NB4 (cell line): Measurements from ENCODE around the gene LYG2.

Experiments used
- MYC ChIP-seq: IDR thresholded peaks from 2 replicates; pipeline ENCODE4 v1.6.1; 2011; ENCODE audit warnings: low read depth, low read length
- POLR2A ChIP-seq: IDR thresholded peaks from 2 replicates; pipeline ENCODE4 v1.6.1; 2011; ENCODE audit warnings: mild to moderate bottlenecking; ENCODE audit not compliant: insufficient read length; ENCODE audit errors: extremely low read depth
- TF ChIP-seq, protein P1 (sequence below): IDR thresholded peaks from one replicate; pipeline ENCODE4 v1.5.1; 2012; ENCODE audit warnings: low read depth, low read length
- TF ChIP-seq, protein P2 (sequence below): IDR thresholded peaks from 2 replicates; pipeline ENCODE4 v1.6.1; 2011; ENCODE audit warnings: low read depth, low read length

DNA sequence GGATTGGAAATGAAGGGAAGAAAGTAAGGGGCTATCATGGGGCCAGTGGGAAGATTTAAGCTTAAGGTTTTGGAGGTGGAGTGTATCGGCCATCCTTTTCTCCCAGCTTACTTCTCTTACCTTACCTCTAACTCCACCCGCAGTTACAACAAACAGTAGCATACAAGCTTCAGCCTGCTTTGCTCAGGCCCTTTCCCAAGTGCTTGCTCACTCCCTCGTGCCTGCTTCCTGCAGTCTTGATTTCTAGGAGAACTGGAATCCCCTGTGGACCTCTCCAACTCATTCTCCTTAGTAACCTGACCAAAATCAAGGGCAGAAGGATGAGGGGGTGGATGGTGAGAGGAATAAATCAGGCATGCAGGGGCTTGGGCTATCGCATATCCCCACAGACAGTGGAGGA is 5.8 kb upstream of the LYG2 start:
- TF ChIP-seq, protein P1, sequence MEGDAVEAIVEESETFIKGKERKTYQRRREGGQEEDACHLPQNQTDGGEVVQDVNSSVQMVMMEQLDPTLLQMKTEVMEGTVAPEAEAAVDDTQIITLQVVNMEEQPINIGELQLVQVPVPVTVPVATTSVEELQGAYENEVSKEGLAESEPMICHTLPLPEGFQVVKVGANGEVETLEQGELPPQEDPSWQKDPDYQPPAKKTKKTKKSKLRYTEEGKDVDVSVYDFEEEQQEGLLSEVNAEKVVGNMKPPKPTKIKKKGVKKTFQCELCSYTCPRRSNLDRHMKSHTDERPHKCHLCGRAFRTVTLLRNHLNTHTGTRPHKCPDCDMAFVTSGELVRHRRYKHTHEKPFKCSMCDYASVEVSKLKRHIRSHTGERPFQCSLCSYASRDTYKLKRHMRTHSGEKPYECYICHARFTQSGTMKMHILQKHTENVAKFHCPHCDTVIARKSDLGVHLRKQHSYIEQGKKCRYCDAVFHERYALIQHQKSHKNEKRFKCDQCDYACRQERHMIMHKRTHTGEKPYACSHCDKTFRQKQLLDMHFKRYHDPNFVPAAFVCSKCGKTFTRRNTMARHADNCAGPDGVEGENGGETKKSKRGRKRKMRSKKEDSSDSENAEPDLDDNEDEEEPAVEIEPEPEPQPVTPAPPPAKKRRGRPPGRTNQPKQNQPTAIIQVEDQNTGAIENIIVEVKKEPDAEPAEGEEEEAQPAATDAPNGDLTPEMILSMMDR = no peak
- TF ChIP-seq, protein P2, sequence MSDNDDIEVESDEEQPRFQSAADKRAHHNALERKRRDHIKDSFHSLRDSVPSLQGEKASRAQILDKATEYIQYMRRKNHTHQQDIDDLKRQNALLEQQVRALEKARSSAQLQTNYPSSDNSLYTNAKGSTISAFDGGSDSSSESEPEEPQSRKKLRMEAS = no peak
- TF ChIP-seq POLR2A (no peak), MYC (no peak)
